ENCODE results near the gene BANP. TPM values are rescaled to one million over a fixed set of nuclear protein-coding genes. Genes with fewer than 3 reads are reported as not detected.

The BANP gene
- total RNA-seq, 1 donor from 2014 or later: 25.5 TPM

DNA sequence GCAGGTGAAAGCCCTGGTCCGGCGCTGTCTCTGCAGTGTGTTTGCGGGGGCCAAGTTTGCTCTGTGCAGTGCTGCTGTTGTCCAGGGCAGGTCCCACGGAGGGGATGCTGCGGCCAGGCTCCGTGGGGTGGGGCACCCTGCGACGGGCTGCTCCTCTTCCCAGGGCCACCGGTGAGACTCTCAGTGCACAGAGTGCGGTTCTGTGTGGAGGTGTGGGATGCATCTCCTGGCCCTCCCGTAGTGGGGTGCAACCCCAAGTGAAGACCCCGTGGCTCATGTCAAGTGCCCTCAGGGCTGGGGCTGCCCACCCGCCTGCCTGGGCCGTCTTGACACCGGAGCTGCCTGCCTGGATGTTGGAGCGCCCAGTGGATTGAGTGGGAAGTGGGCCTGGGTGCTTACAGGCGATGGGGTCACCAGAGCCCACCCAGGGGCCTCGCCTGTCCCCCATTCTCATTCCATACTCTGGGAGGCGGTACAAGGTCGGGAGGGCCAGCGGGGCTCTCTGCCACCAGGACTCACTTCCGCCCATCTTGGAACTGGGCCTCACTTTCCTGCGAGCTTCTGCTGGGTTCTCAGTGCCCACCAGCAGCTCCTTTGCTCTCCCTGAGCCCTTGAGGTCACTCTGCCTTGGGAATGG is 119.9 kb downstream of the BANP start:
- peaks cover 12% of the 10 kb centered on the region for H3K4me1 Mint-ChIP-seq (ENCODE audit: low read depth, unreplicated experiment)
- H3K27me3 Mint-ChIP-seq (ENCODE audit: unreplicated experiment): peaks cover 7% of the 10 kb centered on the region
- H3K27ac Mint-ChIP-seq (ENCODE audit: unreplicated experiment): no peak overlapping the region
- H3K4me3 Mint-ChIP-seq (ENCODE audit: unreplicated experiment): no peak overlapping the region
- H3K36me3 Mint-ChIP-seq (ENCODE audit: unreplicated experiment): peaks cover 6% of the 10 kb centered on the region
- peak; percentile 7 for DNase-seq
- TF ChIP-seq, protein P1, sequence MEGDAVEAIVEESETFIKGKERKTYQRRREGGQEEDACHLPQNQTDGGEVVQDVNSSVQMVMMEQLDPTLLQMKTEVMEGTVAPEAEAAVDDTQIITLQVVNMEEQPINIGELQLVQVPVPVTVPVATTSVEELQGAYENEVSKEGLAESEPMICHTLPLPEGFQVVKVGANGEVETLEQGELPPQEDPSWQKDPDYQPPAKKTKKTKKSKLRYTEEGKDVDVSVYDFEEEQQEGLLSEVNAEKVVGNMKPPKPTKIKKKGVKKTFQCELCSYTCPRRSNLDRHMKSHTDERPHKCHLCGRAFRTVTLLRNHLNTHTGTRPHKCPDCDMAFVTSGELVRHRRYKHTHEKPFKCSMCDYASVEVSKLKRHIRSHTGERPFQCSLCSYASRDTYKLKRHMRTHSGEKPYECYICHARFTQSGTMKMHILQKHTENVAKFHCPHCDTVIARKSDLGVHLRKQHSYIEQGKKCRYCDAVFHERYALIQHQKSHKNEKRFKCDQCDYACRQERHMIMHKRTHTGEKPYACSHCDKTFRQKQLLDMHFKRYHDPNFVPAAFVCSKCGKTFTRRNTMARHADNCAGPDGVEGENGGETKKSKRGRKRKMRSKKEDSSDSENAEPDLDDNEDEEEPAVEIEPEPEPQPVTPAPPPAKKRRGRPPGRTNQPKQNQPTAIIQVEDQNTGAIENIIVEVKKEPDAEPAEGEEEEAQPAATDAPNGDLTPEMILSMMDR (IDR thresholded peaks at IDR 0.05; ENCODE audit: partially characterized antibody, unreplicated experiment): no peak
- H3K9me3 Mint-ChIP-seq (ENCODE audit: unreplicated experiment): peaks cover 5% of the 10 kb centered on the region

DNA sequence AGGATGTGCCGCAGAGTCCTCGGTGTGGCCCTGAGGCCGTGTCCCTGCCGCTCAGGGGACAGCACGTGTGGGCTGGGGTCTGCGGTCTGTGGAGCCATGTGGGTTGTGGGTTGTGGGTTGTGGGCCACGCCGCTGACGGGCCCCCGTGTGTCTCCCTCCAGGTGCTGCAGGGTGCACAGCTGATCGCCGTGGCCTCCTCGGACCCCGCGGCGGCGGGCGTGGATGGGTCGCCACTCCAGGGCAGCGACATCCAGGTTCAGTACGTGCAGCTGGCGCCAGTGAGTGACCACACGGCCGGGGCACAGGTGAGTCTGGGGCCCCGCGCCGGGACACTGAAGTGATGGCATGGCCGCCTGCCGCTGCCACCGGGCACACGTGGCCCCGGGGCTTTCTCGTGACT is 120.7 kb downstream of the BANP start:
- H3K27ac Mint-ChIP-seq (ENCODE audit: unreplicated experiment): no peak overlapping the region
- peaks cover 12% of the 10 kb centered on the region for H3K4me1 Mint-ChIP-seq (ENCODE audit: low read depth, unreplicated experiment)
- H3K27me3 Mint-ChIP-seq (ENCODE audit: unreplicated experiment): peaks cover 7% of the 10 kb centered on the region
- H3K9me3 Mint-ChIP-seq (ENCODE audit: unreplicated experiment): peaks cover 5% of the 10 kb centered on the region
- DNase-seq: no peak
- TF ChIP-seq, protein P1 (IDR thresholded peaks at IDR 0.05; ENCODE audit: partially characterized antibody, unreplicated experiment): no peak
- peaks cover 6% of the 10 kb centered on the region for H3K36me3 Mint-ChIP-seq (ENCODE audit: unreplicated experiment)
- no peak overlapping the region for H3K4me3 Mint-ChIP-seq (ENCODE audit: unreplicated experiment)

DNA sequence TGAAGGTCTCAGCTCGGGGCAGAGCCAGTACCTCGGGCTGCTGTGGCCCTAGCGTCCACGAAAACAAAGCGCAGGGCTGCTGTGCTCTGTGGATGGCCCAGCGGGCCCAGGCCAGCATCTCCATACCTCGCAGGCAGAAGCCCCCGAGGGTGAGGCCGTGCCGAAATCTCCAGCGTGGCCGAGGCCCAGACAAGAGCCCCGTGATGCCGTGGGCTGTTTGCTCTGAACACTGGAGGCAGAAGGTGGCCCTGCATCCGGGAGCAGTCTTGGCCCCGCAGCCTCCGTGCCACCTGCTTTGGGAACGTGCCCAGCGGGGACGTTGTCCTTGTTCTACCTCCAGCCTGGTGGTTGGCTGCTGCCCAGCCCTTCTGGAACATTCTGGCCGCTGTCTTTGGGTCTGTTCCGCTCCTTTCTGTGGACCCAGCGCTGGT is 121.4 kb downstream of the BANP start:
- TF ChIP-seq, protein P1 (IDR thresholded peaks at IDR 0.05; ENCODE audit: partially characterized antibody, unreplicated experiment): no peak
- H3K4me1 Mint-ChIP-seq (ENCODE audit: low read depth, unreplicated experiment): peaks cover 15% of the 10 kb centered on the region
- peaks cover 6% of the 10 kb centered on the region for H3K36me3 Mint-ChIP-seq (ENCODE audit: unreplicated experiment)
- H3K9me3 Mint-ChIP-seq (ENCODE audit: unreplicated experiment): peaks cover 5% of the 10 kb centered on the region
- H3K27ac Mint-ChIP-seq (ENCODE audit: unreplicated experiment): no peak overlapping the region
- H3K4me3 Mint-ChIP-seq (ENCODE audit: unreplicated experiment): no peak overlapping the region
- DNase-seq: peak; percentile 14
- H3K27me3 Mint-ChIP-seq (ENCODE audit: unreplicated experiment): peaks cover 7% of the 10 kb centered on the region

DNA sequence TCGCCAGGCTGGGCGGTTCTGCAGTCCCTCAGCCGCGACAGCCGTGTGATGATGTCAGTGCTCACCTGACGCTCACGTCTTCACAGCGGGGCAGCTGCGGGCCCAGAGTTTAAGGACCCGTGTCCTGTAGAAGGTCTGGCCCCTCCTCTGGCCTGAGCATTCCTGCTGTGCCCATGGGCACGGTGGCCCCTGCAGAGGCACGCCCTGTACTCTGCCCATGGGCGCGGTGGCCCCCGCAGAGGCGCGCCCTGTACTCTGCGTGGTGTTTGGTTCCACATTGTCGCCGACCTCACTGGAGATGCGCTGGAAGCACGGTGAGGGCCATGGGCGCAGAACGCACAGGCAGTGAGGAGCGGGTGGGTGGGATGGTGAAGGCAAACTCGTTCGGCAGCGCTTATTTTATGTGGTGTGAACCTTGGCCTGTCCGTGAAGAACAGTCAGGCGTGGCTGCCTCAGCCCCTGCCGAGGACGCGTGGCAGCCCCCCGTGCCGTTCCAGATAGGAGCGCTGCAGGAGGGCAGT is 122.0 kb downstream of the BANP start:
- H3K27ac Mint-ChIP-seq (ENCODE audit: unreplicated experiment): no peak overlapping the region
- peaks cover 7% of the 10 kb centered on the region for H3K27me3 Mint-ChIP-seq (ENCODE audit: unreplicated experiment)
- DNase-seq: peak; percentile 12
- H3K4me1 Mint-ChIP-seq (ENCODE audit: low read depth, unreplicated experiment): peaks cover 21% of the 10 kb centered on the region
- H3K36me3 Mint-ChIP-seq (ENCODE audit: unreplicated experiment): peaks cover 6% of the 10 kb centered on the region
- H3K9me3 Mint-ChIP-seq (ENCODE audit: unreplicated experiment): peaks cover 8% of the 10 kb centered on the region
- TF ChIP-seq, protein P1 (IDR thresholded peaks at IDR 0.05; ENCODE audit: partially characterized antibody, unreplicated experiment): no peak
- H3K4me3 Mint-ChIP-seq (ENCODE audit: unreplicated experiment): no peak overlapping the region

DNA sequence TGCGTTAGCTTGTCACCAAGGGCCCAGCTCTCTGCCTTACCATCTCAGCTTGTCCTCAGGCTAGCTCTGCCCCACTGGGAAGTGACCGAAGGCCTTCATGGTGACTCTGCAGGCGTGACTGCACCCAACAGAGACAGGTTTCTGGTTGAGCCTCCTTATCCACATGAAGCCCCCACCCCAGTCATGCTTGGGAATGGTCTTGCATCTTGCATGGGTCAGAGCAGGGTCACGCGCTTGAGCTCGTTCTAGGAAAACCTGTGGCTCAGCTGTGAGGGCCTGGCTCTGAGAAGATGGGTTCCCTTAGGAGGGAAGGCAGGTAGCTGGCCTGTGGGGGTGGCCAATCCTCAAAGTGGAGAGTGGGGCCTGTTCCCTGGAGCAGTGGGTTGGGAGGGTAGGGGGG is 122.8 kb downstream of the BANP start:
- peak; percentile 10 for DNase-seq
- Mint-ChIP-seq H3K4me3 (ENCODE audit: unreplicated experiment) (no peak overlapping the region), H3K27me3 (ENCODE audit: unreplicated experiment) (peaks cover 7% of the 10 kb centered on the region), H3K9me3 (ENCODE audit: unreplicated experiment) (peaks cover 8% of the 10 kb centered on the region), H3K27ac (ENCODE audit: unreplicated experiment) (no peak overlapping the region), H3K36me3 (ENCODE audit: unreplicated experiment) (peaks cover 6% of the 10 kb centered on the region), H3K4me1 (ENCODE audit: low read depth, unreplicated experiment) (peaks cover 21% of the 10 kb centered on the region)
- TF ChIP-seq, protein P1 (IDR thresholded peaks at IDR 0.05; ENCODE audit: partially characterized antibody, unreplicated experiment): no peak
